Esophagus muscularis mucosa (tissue), 4 donors: Measurements from ENCODE around the gene WNT10A. TPM values are rescaled to one million over a fixed set of nuclear protein-coding genes. Genes with fewer than 3 reads are reported as not detected.

Experiments
- DNase-seq: peaks from one replicate; pipeline ENCODE4 v3.0.0-alpha.2; 2017; ENCODE audit errors: extremely low spot score
- H3K27ac ChIP-seq, 4 donors: fragments of 200-600 bp; sonication (generic); replicated peaks in 1 of 4; 1 replicate in 3 of 4; 2 replicates in 1 of 4; pipeline ENCODE4 v1.5.1; 2016 to 2019; ENCODE audit warnings: mild to moderate bottlenecking in 1 of 4
- H3K27me3 ChIP-seq, 4 donors: fragments of 200-600 bp; sonication (generic); one replicate each; pipeline versions ENCODE4 v1.5.1 to v1.6.0; 2016 to 2019
- H3K36me3 ChIP-seq, 4 donors: fragments of 200-600 bp; sonication (generic); one replicate each; pipeline ENCODE4 v1.5.1; 2016 to 2019
- H3K4me1 ChIP-seq, 4 donors: fragments of 200-600 bp; sonication (generic); one replicate each; pipeline ENCODE4 v1.5.1; 2016 to 2019
- H3K4me3 ChIP-seq, 4 donors: fragments of 200-600 bp; sonication (generic); 1 replicate in 2 of 4; 2 replicates in 2 of 4; pipeline ENCODE4 v1.5.1; 2016 to 2019; ENCODE audit warnings: mild to moderate bottlenecking in 4 of 4, moderate library complexity in 1 of 4
- H3K9me3 ChIP-seq, 4 donors: fragments of 200-600 bp; sonication (generic); 1 replicate in 3 of 4; 2 replicates in 1 of 4; pipeline ENCODE4 v1.5.1; 2016 to 2019
- CTCF ChIP-seq, 3 experiments: fragments of 200-600 bp in 2 of 3; fragments of 450-650 bp in 1 of 3; sonication (generic) in 2 of 3; IDR thresholded peaks; one replicate each; pipeline ENCODE4 v1.5.1; 2017 to 2019; ENCODE audit warnings: antibody characterized with exemption in 3 of 3, mild to moderate bottlenecking in 2 of 3, moderate library complexity in 1 of 3
- EP300 ChIP-seq: sonication (generic); formaldehyde crosslinking; IDR thresholded peaks from one replicate; pipeline ENCODE4 v1.6.1; 2017; ENCODE audit warnings: antibody characterized with exemption
- POLR2A ChIP-seq: fragments of 450-650 bp; IDR thresholded peaks from one replicate; pipeline ENCODE4 v1.6.1; 2017; ENCODE audit warnings: antibody characterized with exemption, moderate library complexity, mild to moderate bottlenecking, low read depth
- POLR2AphosphoS5 ChIP-seq, 2 donors: sonication (generic); formaldehyde crosslinking; IDR thresholded peaks; one replicate each; pipeline ENCODE4 v1.6.1; 2017; ENCODE audit warnings: antibody characterized with exemption in 2 of 2
- WGBS: methylation state at CpG from one replicate; pipeline ENCODE4 v1.1.5; 2018; 5-methylcytosine and 5-hydroxymethylcytosine counted together
- intact Hi-C: fragments of 100-400 bp; cut with DNase I; formaldehyde crosslinking; loops from one replicate; pipeline ENCODE4 v1.15.1; 2023
- total RNA-seq, 4 donors: library from RNA; depleted of rRNA; stranded (reverse); fragments of >200 nt; gene quantifications; one replicate each; pipeline versions ENCODE4 v1.1.0 to v1.2.1, GENCODE V29; 2016

Gene WNT10A
- total RNA-seq, 4 donors from 2014 or later: 0.17 TPM; not detected in 3

- peaks cover 3 to 100% (median 70%) of the 10 kb centered on the region in 4 donors for H3K27me3 ChIP-seq
- peak overlapping the region in 3 of 4 donors; percentile 20 to 34 (median 27) for H3K4me3 ChIP-seq
- TF ChIP-seq POLR2A (no peak), EP300 (no peak)
- no peak overlapping the region for H3K27ac ChIP-seq
- no peaks in the 10 kb centered on the region for H3K9me3 ChIP-seq
- 13% methylated on average over 18 of the region's 34 CpGs for WGBS
- H3K36me3 ChIP-seq: no peaks in the 10 kb centered on the region
- DNase-seq: no peak
- peaks cover 27 to 40% (median 39%) of the 10 kb centered on the region in 4 donors for H3K4me1 ChIP-seq
- intact Hi-C loops: loop anchor here (1.0 to 2.0 kb wide), 2 partner anchors 21 to 45 kb away; no protein-coding TSS in a partner anchor
These were observed 16.9 kb downstream of the WNT10A start for GRCh38 chr2:218897394-218898108.

- intact Hi-C loops: loop anchor here (1.0 to 2.0 kb wide), 2 partner anchors 22 to 45 kb away; no protein-coding TSS in a partner anchor
- no peak for DNase-seq
- TF ChIP-seq EP300: no peak
- no peak for TF ChIP-seq POLR2AphosphoS5 (IDR thresholded peaks at IDR 0.05)
- peak in 2 of 3 experiments; percentile 89 to 97 for TF ChIP-seq CTCF (IDR thresholded peaks at IDR 0.05)
- no peak for TF ChIP-seq POLR2A
- peaks cover 0 to 100% (median 68%) of the 10 kb centered on the region in 4 donors for H3K27me3 ChIP-seq
- H3K27ac ChIP-seq: no peak overlapping the region
- peak overlapping the region in 3 of 4 donors; percentile 20 to 34 (median 27) for H3K4me3 ChIP-seq
- H3K36me3 ChIP-seq: no peaks in the 10 kb centered on the region
- H3K9me3 ChIP-seq: no peaks in the 10 kb centered on the region
- peaks cover 23 to 33% (median 31%) of the 10 kb centered on the region in 4 donors for H3K4me1 ChIP-seq
- WGBS: 3% methylated on average over 42 of the region's 52 CpGs
These were observed 17.6 kb downstream of the WNT10A start for GRCh38 chr2:218898109-218898878.

- intact Hi-C loops: loop anchor here (2.0 kb wide), 1 partner anchor 46 kb away; no protein-coding TSS in a partner anchor
- H3K36me3 ChIP-seq: no peaks in the 10 kb centered on the region
- peaks cover 0 to 100% (median 60%) of the 10 kb centered on the region in 4 donors for H3K27me3 ChIP-seq
- WGBS: 39% methylated on average over 12 of the region's 12 CpGs
- no peak for TF ChIP-seq POLR2AphosphoS5 (IDR thresholded peaks at IDR 0.05)
- TF ChIP-seq CTCF (IDR thresholded peaks at IDR 0.05): no peak
- no peak for TF ChIP-seq POLR2A
- TF ChIP-seq EP300: no peak
- H3K9me3 ChIP-seq: no peaks in the 10 kb centered on the region
- no peak overlapping the region for H3K27ac ChIP-seq
- no peak for DNase-seq
- H3K4me1 ChIP-seq: peaks cover 21 to 27% (median 27%) of the 10 kb centered on the region in 4 donors
- no peak overlapping the region for H3K4me3 ChIP-seq
These were observed 18.5 kb downstream of the WNT10A start for GRCh38 chr2:218899147-218899546.

- H3K27me3 ChIP-seq: peaks cover 0 to 84% (median 28%) of the 10 kb centered on the region in 4 donors
- intact Hi-C loops: no loop called here
- 87% methylated on average over 4 of the region's 4 CpGs for WGBS
These were observed 21.8 kb downstream of the WNT10A start for GRCh38 chr2:218902427-218902826.

More at GRCh38 chr2:218902427-218902826, 21.8 kb downstream of the WNT10A start:
- no peaks in the 10 kb centered on the region for H3K9me3 ChIP-seq
- H3K4me1 ChIP-seq: peaks cover 13 to 15% (median 14%) of the 10 kb centered on the region in 4 donors
- H3K4me3 ChIP-seq: no peak overlapping the region
- no peaks in the 10 kb centered on the region for H3K36me3 ChIP-seq
- DNase-seq: no peak
- no peak overlapping the region for H3K27ac ChIP-seq
- TF ChIP-seq CTCF (IDR thresholded peaks at IDR 0.05) (no peak), POLR2A (no peak), POLR2AphosphoS5 (IDR thresholded peaks at IDR 0.05) (no peak), EP300 (no peak)
